HepG2 (cell line): ENCODE measurements around the gene URM1. TPM values are rescaled to one million over a fixed set of nuclear protein-coding genes. Genes with fewer than 3 reads are reported as not detected.

Experiments used
- AKNA ChIP-seq: sonication (generic); formaldehyde crosslinking; IDR thresholded peaks from 2 replicates; pipeline ENCODE4 v1.4.0; 2020; ENCODE audit warnings: missing genetic modification reagents, borderline replicate concordance
- DDIT3 ChIP-seq: sonication (generic); formaldehyde crosslinking; IDR thresholded peaks from 2 replicates; pipeline ENCODE4 v1.4.0; 2020; ENCODE audit warnings: mild to moderate bottlenecking, missing genetic modification reagents
- FOXK1 ChIP-seq: sonication (generic); formaldehyde crosslinking; IDR thresholded peaks from 2 replicates; pipeline ENCODE4 v1.4.0; 2020; ENCODE audit warnings: low read depth, missing genetic modification reagents, borderline replicate concordance
- GFI1 ChIP-seq: sonication (generic); formaldehyde crosslinking; IDR thresholded peaks from 2 replicates; pipeline ENCODE4 v1.5.0; 2020; ENCODE audit warnings: missing genetic modification reagents, mild to moderate bottlenecking, borderline replicate concordance
- HOMEZ ChIP-seq: IDR thresholded peaks from 2 replicates; pipeline ENCODE4 v1.6.1; 2016; ENCODE audit warnings: low read depth
- HOXA3 ChIP-seq: sonication (generic); formaldehyde crosslinking; IDR thresholded peaks from 2 replicates; pipeline ENCODE4 v1.5.0; 2020; ENCODE audit warnings: missing genetic modification reagents
- MBNL3 ChIP-seq: fragments of 250-450 bp; sonication (Bioruptor Pico); conservative IDR thresholded peaks from 2 replicates; pipeline ENCODE4 v1.8.0; 2022; ENCODE audit warnings: mild to moderate bottlenecking, inconsistent platforms
- RCOR2 ChIP-seq: IDR thresholded peaks from 2 replicates; pipeline ENCODE4 v1.6.1; 2016; ENCODE audit warnings: missing biosample characterization, missing genetic modification reagents
- SP5 ChIP-seq: IDR thresholded peaks from 2 replicates; pipeline ENCODE4 v1.6.1; 2016; ENCODE audit warnings: low read depth, borderline replicate concordance
- TAF15 ChIP-seq: fragments of 200-400 bp; formaldehyde crosslinking; IDR thresholded peaks from one replicate; pipeline ENCODE4 v1.6.1; 2018; ENCODE audit warnings: mild to moderate bottlenecking, low read depth, low read length; ENCODE audit not compliant: poor library complexity, severe bottlenecking
- TSC22D2 ChIP-seq: sonication (generic); formaldehyde crosslinking; IDR thresholded peaks from 2 replicates; pipeline ENCODE4 v1.5.1; 2020; ENCODE audit warnings: missing genetic modification reagents, mild to moderate bottlenecking, borderline replicate concordance
- ZNF3 ChIP-seq: IDR thresholded peaks from 2 replicates; pipeline ENCODE4 v1.7.0; 2017; ENCODE audit warnings: inconsistent platforms
- ZNF34 ChIP-seq: sonication (generic); formaldehyde crosslinking; IDR thresholded peaks from 2 replicates; pipeline ENCODE4 v1.4.0; 2020; ENCODE audit warnings: mild to moderate bottlenecking, missing genetic modification reagents, borderline replicate concordance
- ZNF572 ChIP-seq: sonication (generic); formaldehyde crosslinking; IDR thresholded peaks from 2 replicates; pipeline ENCODE4 v1.5.1; 2020; ENCODE audit warnings: mild to moderate bottlenecking, missing genetic modification reagents
- ZNF605 ChIP-seq: sonication (generic); formaldehyde crosslinking; IDR thresholded peaks from 2 replicates; pipeline ENCODE4 v1.8.0; 2022; ENCODE audit warnings: mild to moderate bottlenecking, missing genetic modification reagents
- ZNF761 ChIP-seq: sonication (generic); formaldehyde crosslinking; conservative IDR thresholded peaks from 2 replicates; pipeline ENCODE4 v1.4.0; 2020; ENCODE audit warnings: mild to moderate bottlenecking, missing genetic modification reagents
- ZNF788 ChIP-seq: sonication (generic); formaldehyde crosslinking; IDR thresholded peaks from 2 replicates; pipeline ENCODE4 v1.5.0; 2020; ENCODE audit warnings: mild to moderate bottlenecking, missing genetic modification reagents, borderline replicate concordance
- polyA plus RNA-seq, 8 experiments: library from polyadenylated mRNA; depleted of rRNA in 3 of 8; stranded (reverse) in 7 of 8; unstranded in 1 of 8; fragments of >200 nt; fragmentation: Illumina TruSeq in 4 of 8; extraction: Trizol in 4 of 8; gene quantifications; 2 replicates each; pipeline versions ENCODE4 v1.2.1 to v1.2.3, GENCODE V29; 2011 to 2016; ENCODE audit warnings: low read depth in 4 of 8, missing spikeins in 1 of 8, mixed read lengths in 1 of 8; ENCODE audit not compliant: insufficient read depth in 1 of 8
- total RNA-seq, 5 experiments: library from RNA; depleted of rRNA; stranded (reverse); fragments of >200 nt; fragmentation: Illumina TruSeq; extraction: Trizol; gene quantifications; 2 replicates each; pipeline ENCODE4 v1.2.3, GENCODE V29; 2016; ENCODE audit warnings: low read depth in 1 of 5
- TF ChIP-seq, protein P1 (sequence below): sonication (generic); formaldehyde crosslinking; IDR thresholded peaks from 2 replicates; pipeline ENCODE4 v1.4.0; 2020; ENCODE audit warnings: missing genetic modification reagents, borderline replicate concordance

The URM1 gene
- total and polyA plus RNA-seq, 2 of the 13 experiments (the other 11 are each of a cell fraction or from before 2014, with no cell fraction given): 37.1 to 41.3 TPM

GRCh38 chr9:128370752-128371629 lies at the start of gene URM1 (continued):
- TF ChIP-seq HOXA3 (CRISPR knock-in tag): peak; percentile 65
- TF ChIP-seq GFI1 (CRISPR knock-in tag): no peak
- TF ChIP-seq MBNL3: no peak
- TF ChIP-seq ZNF788 (CRISPR knock-in tag): no peak; the same call in 1 of the 2 replicates
- no peak for TF ChIP-seq HOMEZ (CRISPR knock-in tag)
- TF ChIP-seq TAF15: no peak
- TF ChIP-seq ZNF3 (CRISPR knock-in tag): peak; percentile 28; the same call in 1 of the 2 replicates
- TF ChIP-seq ZNF34 (CRISPR knock-in tag): no peak
- TF ChIP-seq AKNA: no peak
- TF ChIP-seq FOXK1 (CRISPR knock-in tag): peak; percentile 48; the same call in 1 of the 2 replicates
- no peak for TF ChIP-seq DDIT3 (CRISPR knock-in tag)
- TF ChIP-seq RCOR2 (CRISPR knock-in tag): no peak
- TF ChIP-seq ZNF605 (CRISPR knock-in tag): no peak; the same call in 1 of the 2 replicates
- TF ChIP-seq TSC22D2 (CRISPR knock-in tag): no peak
- no peak for TF ChIP-seq ZNF572 (CRISPR knock-in tag)
- no peak for TF ChIP-seq ZNF761
- peak; percentile 60 for TF ChIP-seq SP5 (CRISPR knock-in tag)
- TF ChIP-seq, protein P1, sequence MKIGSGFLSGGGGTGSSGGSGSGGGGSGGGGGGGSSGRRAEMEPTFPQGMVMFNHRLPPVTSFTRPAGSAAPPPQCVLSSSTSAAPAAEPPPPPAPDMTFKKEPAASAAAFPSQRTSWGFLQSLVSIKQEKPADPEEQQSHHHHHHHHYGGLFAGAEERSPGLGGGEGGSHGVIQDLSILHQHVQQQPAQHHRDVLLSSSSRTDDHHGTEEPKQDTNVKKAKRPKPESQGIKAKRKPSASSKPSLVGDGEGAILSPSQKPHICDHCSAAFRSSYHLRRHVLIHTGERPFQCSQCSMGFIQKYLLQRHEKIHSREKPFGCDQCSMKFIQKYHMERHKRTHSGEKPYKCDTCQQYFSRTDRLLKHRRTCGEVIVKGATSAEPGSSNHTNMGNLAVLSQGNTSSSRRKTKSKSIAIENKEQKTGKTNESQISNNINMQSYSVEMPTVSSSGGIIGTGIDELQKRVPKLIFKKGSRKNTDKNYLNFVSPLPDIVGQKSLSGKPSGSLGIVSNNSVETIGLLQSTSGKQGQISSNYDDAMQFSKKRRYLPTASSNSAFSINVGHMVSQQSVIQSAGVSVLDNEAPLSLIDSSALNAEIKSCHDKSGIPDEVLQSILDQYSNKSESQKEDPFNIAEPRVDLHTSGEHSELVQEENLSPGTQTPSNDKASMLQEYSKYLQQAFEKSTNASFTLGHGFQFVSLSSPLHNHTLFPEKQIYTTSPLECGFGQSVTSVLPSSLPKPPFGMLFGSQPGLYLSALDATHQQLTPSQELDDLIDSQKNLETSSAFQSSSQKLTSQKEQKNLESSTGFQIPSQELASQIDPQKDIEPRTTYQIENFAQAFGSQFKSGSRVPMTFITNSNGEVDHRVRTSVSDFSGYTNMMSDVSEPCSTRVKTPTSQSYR (CRISPR knock-in tag): no peak
